Ectodermal cell (in vitro differentiated cells): ENCODE measurements around the gene DOCK4.

Experiments
- H3K27ac ChIP-seq: 2 replicates; pipeline ENCODE4 v1.7.0; 2013; ENCODE audit warnings: mild to moderate bottlenecking, low read depth, low read length; ENCODE audit not compliant: insufficient read depth, poor library complexity, severe bottlenecking
- H3K27me3 ChIP-seq: 2 replicates; pipeline ENCODE4 v1.7.0; 2013; ENCODE audit warnings: mild to moderate bottlenecking, low read length; ENCODE audit not compliant: insufficient read depth, control insufficient read depth, poor library complexity, severe bottlenecking
- H3K36me3 ChIP-seq: one replicate; pipeline ENCODE4 v1.7.0; 2013; ENCODE audit warnings: low read length; ENCODE audit not compliant: control insufficient read depth, insufficient read depth
- H3K4me1 ChIP-seq: one replicate; pipeline ENCODE4 v1.7.0; 2013; ENCODE audit warnings: low read length; ENCODE audit not compliant: control insufficient read depth, insufficient read depth
- H3K4me3 ChIP-seq: 2 replicates; pipeline ENCODE4 v1.7.0; 2013; ENCODE audit warnings: low read depth, low read length, control low read depth; ENCODE audit not compliant: insufficient read depth
- H3K9me3 ChIP-seq: 2 replicates; pipeline ENCODE4 v1.7.0; 2013; ENCODE audit warnings: mild to moderate bottlenecking, low read length, moderate library complexity; ENCODE audit not compliant: control insufficient read depth
- WGBS, 2 experiments: methylation state at CpG; one replicate each; pipeline ENCODE4 v1.1.7; 2013; ENCODE audit warnings: missing lambda C conversion rate in 2 of 2; 5-methylcytosine and 5-hydroxymethylcytosine counted together

Gene DOCK4

GRCh38 chr7:111987115-111987826 is 218.9 kb downstream of the DOCK4 start:
- Histone ChIP-seq H3K36me3 (no peaks in the 10 kb centered on the region), H3K4me3 (no peak overlapping the region), H3K4me1 (peaks cover 2% of the 10 kb centered on the region), H3K9me3 (no peaks in the 10 kb centered on the region), H3K27ac (no peak overlapping the region), H3K27me3 (no peaks in the 10 kb centered on the region)
- 84 to 91% methylated on average over 6 of the region's 6 CpGs for WGBS, 2 experiments

GRCh38 chr7:111986601-111987000 is 219.6 kb downstream of the DOCK4 start:
- H3K36me3 ChIP-seq, result no peaks in the 10 kb centered on the region
- no peak overlapping the region for H3K27ac ChIP-seq
- H3K27me3 ChIP-seq, result no peaks in the 10 kb centered on the region
- H3K4me1 ChIP-seq, result peaks cover 2% of the 10 kb centered on the region
- H3K9me3 ChIP-seq, result no peaks in the 10 kb centered on the region
- WGBS, 2 experiments, result 88 to 97% methylated on average over 2 of the region's 2 CpGs
- H3K4me3 ChIP-seq, result no peak overlapping the region

GRCh38 chr7:111985798-111986197 is 220.4 kb downstream of the DOCK4 start:
- no peaks in the 10 kb centered on the region for H3K36me3 ChIP-seq
- no peak overlapping the region for H3K4me3 ChIP-seq
- WGBS, 2 experiments, result 93 to 100% methylated on average over 1 of the region's 1 CpG
- no peaks in the 10 kb centered on the region for H3K9me3 ChIP-seq
- peaks cover 2% of the 10 kb centered on the region for H3K4me1 ChIP-seq
- no peak overlapping the region for H3K27ac ChIP-seq
- no peaks in the 10 kb centered on the region for H3K27me3 ChIP-seq

GRCh38 chr7:111982804-111983203 is 223.4 kb downstream of the DOCK4 start:
- no peaks in the 10 kb centered on the region for H3K4me1 ChIP-seq
- H3K36me3 ChIP-seq, result no peaks in the 10 kb centered on the region
- 84 to 87% methylated on average over 2 of the region's 2 CpGs for WGBS, 2 experiments
- H3K4me3 ChIP-seq, result no peak overlapping the region
- H3K27ac ChIP-seq, result no peak overlapping the region
- no peaks in the 10 kb centered on the region for H3K27me3 ChIP-seq
- H3K9me3 ChIP-seq, result no peaks in the 10 kb centered on the region

- H3K27ac ChIP-seq, result no peak overlapping the region
- no peaks in the 10 kb centered on the region for H3K9me3 ChIP-seq
- 100% methylated on average over 1 of the region's 1 CpG; no CpG with 5 or more reads in 1 of the 2 experiments for WGBS, 2 experiments
- no peaks in the 10 kb centered on the region for H3K4me1 ChIP-seq
- no peaks in the 10 kb centered on the region for H3K36me3 ChIP-seq
- H3K4me3 ChIP-seq, result no peak overlapping the region
- no peaks in the 10 kb centered on the region for H3K27me3 ChIP-seq
Observed at GRCh38 chr7:111982133-111982532, 224.1 kb downstream of the DOCK4 start.

- WGBS, 2 experiments, result 100% methylated on average over 1 of the region's 1 CpG
- Histone ChIP-seq H3K9me3 (no peaks in the 10 kb centered on the region), H3K36me3 (no peaks in the 10 kb centered on the region), H3K4me3 (no peak overlapping the region), H3K27ac (no peak overlapping the region), H3K27me3 (no peaks in the 10 kb centered on the region), H3K4me1 (no peaks in the 10 kb centered on the region)
Observed at GRCh38 chr7:111980725-111981124, 225.5 kb downstream of the DOCK4 start.

GRCh38 chr7:111975346-111975745 is 230.9 kb downstream of the DOCK4 start:
- H3K36me3 ChIP-seq, result no peaks in the 10 kb centered on the region
- H3K4me1 ChIP-seq, result no peaks in the 10 kb centered on the region
- H3K9me3 ChIP-seq, result no peaks in the 10 kb centered on the region
- H3K27ac ChIP-seq, result no peak overlapping the region
- no peak overlapping the region for H3K4me3 ChIP-seq
- WGBS, 2 experiments, result 81 to 98% methylated on average over 3 to 4 of the region's 4 CpGs
- H3K27me3 ChIP-seq, result no peaks in the 10 kb centered on the region

GRCh38 chr7:111960984-111961383 is 245.2 kb downstream of the DOCK4 start:
- Histone ChIP-seq H3K27ac (no peak overlapping the region), H3K36me3 (no peaks in the 10 kb centered on the region), H3K9me3 (no peaks in the 10 kb centered on the region), H3K27me3 (no peaks in the 10 kb centered on the region), H3K4me3 (no peak overlapping the region), H3K4me1 (peaks cover 12% of the 10 kb centered on the region)
- 91 to 96% methylated on average over 5 of the region's 5 CpGs for WGBS, 2 experiments

- Histone ChIP-seq H3K27me3 (no peaks in the 10 kb centered on the region), H3K36me3 (no peaks in the 10 kb centered on the region), H3K27ac (no peak overlapping the region), H3K4me3 (no peak overlapping the region), H3K9me3 (no peaks in the 10 kb centered on the region), H3K4me1 (peaks cover 18% of the 10 kb centered on the region)
- 66 to 70% methylated on average over 3 to 4 of the region's 4 CpGs for WGBS, 2 experiments
Observed at GRCh38 chr7:111958896-111959295, 247.3 kb downstream of the DOCK4 start.

- H3K27ac ChIP-seq, result no peak overlapping the region
- H3K27me3 ChIP-seq, result no peaks in the 10 kb centered on the region
- no peaks in the 10 kb centered on the region for H3K9me3 ChIP-seq
- H3K4me1 ChIP-seq, result peaks cover 18% of the 10 kb centered on the region
- H3K4me3 ChIP-seq, result no peak overlapping the region
- H3K36me3 ChIP-seq, result no peaks in the 10 kb centered on the region
- 90 to 93% methylated on average over 1 of the region's 3 CpGs for WGBS, 2 experiments
Observed at GRCh38 chr7:111958431-111958830, 247.8 kb downstream of the DOCK4 start.
